ENCODE measurements around the gene AKAP8. TPM values are rescaled to one million over a fixed set of nuclear protein-coding genes. Genes with fewer than 3 reads are reported as not detected.
"Not testable (repeated sequence)": the region's sequence is repeated elsewhere in the genome, so short reads cannot be mapped to it uniquely, and the experiment has no call there.

Gene AKAP8
- total RNA-seq, 2 experiments from 2014 or later, result 31.5 to 37.2 TPM

- H3K27ac Mint-ChIP-seq, result no peak overlapping the region
- H3K27me3 Mint-ChIP-seq, result no peaks in the 10 kb centered on the region
- no peak overlapping the region for H3K4me3 Mint-ChIP-seq
- ChIA-PET POLR2A (no interaction called here), CTCF (no interaction called here)
- H3K36me3 Mint-ChIP-seq, result peaks cover 31% of the 10 kb centered on the region
- no peaks in the 10 kb centered on the region for H3K4me1 Mint-ChIP-seq (ENCODE audit: low read depth)
- no peaks in the 10 kb centered on the region for H3K9me3 Mint-ChIP-seq
- DNase-seq, result no peak
- intact Hi-C loops (cut with micrococcal nuclease), result no loop called here
These were observed 25.7 kb downstream of the AKAP8 start for GRCh38 chr19:15353908-15354307.

DNA sequence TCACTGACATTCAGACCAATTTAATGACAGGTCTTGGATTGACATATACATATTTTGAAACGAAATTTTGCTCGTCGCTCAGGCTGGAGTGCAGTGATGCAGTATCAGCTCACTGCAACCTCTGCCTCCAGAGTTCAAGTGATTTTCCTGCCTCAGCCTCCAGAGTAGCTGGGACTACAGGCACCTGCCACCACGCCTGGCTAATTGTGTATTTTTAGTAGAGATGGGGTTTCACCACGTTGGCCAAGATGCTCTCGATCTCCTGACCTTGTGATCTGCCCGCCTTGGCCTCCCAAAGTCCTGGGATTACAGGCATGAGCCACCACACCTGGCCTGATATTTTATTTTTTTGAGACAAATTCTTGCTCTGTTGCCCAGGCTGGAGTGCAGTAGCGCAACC is 27.1 kb downstream of the AKAP8 start:
- H3K4me1 Mint-ChIP-seq (ENCODE audit: low read depth); H3K27ac Mint-ChIP-seq; H3K27me3 Mint-ChIP-seq; POLR2A ChIA-PET; H3K4me3 Mint-ChIP-seq; intact Hi-C loops (cut with micrococcal nuclease); H3K9me3 Mint-ChIP-seq; DNase-seq: not testable (repeated sequence)
- CTCF ChIA-PET, result interaction anchor here (0.8 kb wide), 1 partner anchor 195 kb away, joined by 5 read pairs; no protein-coding TSS in a partner anchor
- peaks cover 19% of the 10 kb centered on the region for H3K36me3 Mint-ChIP-seq

DNA sequence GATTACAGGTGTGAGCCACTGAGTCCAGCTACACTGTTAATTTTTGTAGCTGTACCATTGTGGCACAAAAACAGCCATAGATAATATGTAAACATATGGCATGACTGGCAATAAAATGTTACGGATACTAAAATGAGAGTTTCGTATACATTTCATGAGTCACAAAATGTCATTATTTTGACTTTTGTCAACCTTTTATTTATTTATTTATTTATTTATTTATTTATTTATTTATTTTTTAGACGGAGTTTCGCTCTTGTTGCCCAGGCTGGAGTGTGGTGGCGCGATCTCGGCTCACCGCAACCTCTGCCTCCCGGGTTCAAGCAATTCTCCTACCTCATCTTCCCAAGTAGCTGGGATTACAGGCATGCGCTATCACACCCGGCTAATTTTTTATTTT is 38.3 kb downstream of the AKAP8 start:
- H3K4me1 Mint-ChIP-seq (ENCODE audit: low read depth); POLR2A ChIA-PET: not testable (repeated sequence)

DNA sequence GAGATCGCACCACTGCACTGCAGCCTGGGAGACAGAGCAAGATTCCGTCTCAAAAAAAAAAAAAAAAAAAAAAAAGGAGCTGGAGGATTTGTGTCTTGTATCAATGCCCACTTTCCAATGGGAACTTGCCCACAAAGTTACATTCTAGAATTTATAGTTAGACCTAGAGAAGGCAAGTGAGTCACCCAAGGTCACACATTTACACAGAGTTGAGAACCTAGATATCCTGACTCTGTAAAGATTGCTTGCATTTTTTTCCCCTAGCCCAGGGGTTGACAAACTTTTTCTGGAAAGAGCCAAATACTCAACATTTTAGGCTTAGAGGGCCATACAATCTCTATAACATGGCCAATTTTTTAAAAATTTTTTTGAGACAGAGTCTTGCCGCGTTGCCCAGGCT is 39.5 kb downstream of the AKAP8 start:
- H3K27ac Mint-ChIP-seq, result no peak overlapping the region
- H3K27me3 Mint-ChIP-seq, result no peaks in the 10 kb centered on the region
- no peak for DNase-seq
- H3K9me3 Mint-ChIP-seq, result no peaks in the 10 kb centered on the region
- peaks cover 7% of the 10 kb centered on the region for H3K36me3 Mint-ChIP-seq
- ChIA-PET CTCF (interaction anchor here (1.0 kb wide), 1 partner anchor 57 kb away, joined by 3 read pairs; no protein-coding TSS in a partner anchor), POLR2A (no interaction called here)
- H3K4me3 Mint-ChIP-seq, result no peak overlapping the region
- no peaks in the 10 kb centered on the region for H3K4me1 Mint-ChIP-seq (ENCODE audit: low read depth)
- intact Hi-C loops (cut with micrococcal nuclease), result no loop called here

More for the DNA sequence above, 38.3 kb downstream of the AKAP8 start:
- H3K9me3 Mint-ChIP-seq; H3K36me3 Mint-ChIP-seq; intact Hi-C loops (cut with micrococcal nuclease); H3K27me3 Mint-ChIP-seq; CTCF ChIA-PET; H3K27ac Mint-ChIP-seq; H3K4me3 Mint-ChIP-seq; DNase-seq: not testable (repeated sequence)

GRCh38 chr19:15337202-15337601 is 42.4 kb downstream of the AKAP8 start:
- DNase-seq, result no peak
- Mint-ChIP-seq H3K27me3 (no peaks in the 10 kb centered on the region), H3K9me3 (no peaks in the 10 kb centered on the region), H3K4me1 (ENCODE audit: low read depth) (peaks cover 8% of the 10 kb centered on the region), H3K4me3 (no peak overlapping the region), H3K36me3 (peaks cover 1% of the 10 kb centered on the region), H3K27ac (no peak overlapping the region)
- ChIA-PET CTCF (interaction anchor here (0.7 kb wide), 1 partner anchor 51 kb away, joined by 3 read pairs; no protein-coding TSS in a partner anchor), POLR2A (interaction anchor here (0.7 to 1.2 kb wide), 2 partner anchors 34 to 53 kb away, joined by 3 to 4 read pairs; no protein-coding TSS in a partner anchor)
- intact Hi-C loops (cut with micrococcal nuclease), result no loop called here

GRCh38 chr19:15335992-15336391 is 43.6 kb downstream of the AKAP8 start:
- POLR2A ChIA-PET; H3K36me3 Mint-ChIP-seq; H3K27ac Mint-ChIP-seq; H3K9me3 Mint-ChIP-seq; H3K27me3 Mint-ChIP-seq; CTCF ChIA-PET; DNase-seq; H3K4me3 Mint-ChIP-seq; H3K4me1 Mint-ChIP-seq (ENCODE audit: low read depth): not testable (repeated sequence)
- intact Hi-C loops (cut with micrococcal nuclease), result loop anchor here (2.0 kb wide), 1 partner anchor 43 kb away; the partner anchor contains the start of gene AKAP8

GRCh38 chr19:15332311-15332996 is 47.1 kb downstream of the AKAP8 start, which contains the start of gene BRD4:
TSS of gene BRD4 (minus strand) at chr19:15332539. CDS start at chr19:15273099, 59,440 bp downstream.
- peak within 1 kb of the TSS; percentile 97 for H3K4me3 Mint-ChIP-seq
- peak within 1 kb of the TSS; percentile 94 for H3K27ac Mint-ChIP-seq
- peaks cover 16% of the 10 kb centered on the region for H3K36me3 Mint-ChIP-seq
- peaks cover 44% of the 10 kb centered on the region for H3K4me1 Mint-ChIP-seq (ENCODE audit: low read depth)
- ChIA-PET CTCF (interaction anchor here (0.6 to 1.3 kb wide), 4 partner anchors 39 to 223 kb away, joined by 3 read pairs; no protein-coding TSS in a partner anchor), POLR2A (interaction anchor here (1.1 to 4.9 kb wide), 8 partner anchors 15 to 131 kb away, joined by 3 to 23 read pairs (median 16); partner anchors contain the start of genes AKAP8 and AKAP8L)
- H3K27me3 Mint-ChIP-seq, result no peaks in the 10 kb centered on the region
- no peaks in the 10 kb centered on the region for H3K9me3 Mint-ChIP-seq
- DNase-seq, result peak; percentile 83
- intact Hi-C loops (cut with micrococcal nuclease), result no loop called here

- H3K27ac Mint-ChIP-seq, result peak overlapping the region; percentile 94
- POLR2A ChIA-PET, result interaction anchor here (1.1 to 4.9 kb wide), 8 partner anchors 14 to 132 kb away, joined by 3 to 23 read pairs (median 14); partner anchors contain the start of genes AKAP8 and AKAP8L
These were observed 47.9 kb downstream of the AKAP8 start for GRCh38 chr19:15331419-15332310.

DNA sequence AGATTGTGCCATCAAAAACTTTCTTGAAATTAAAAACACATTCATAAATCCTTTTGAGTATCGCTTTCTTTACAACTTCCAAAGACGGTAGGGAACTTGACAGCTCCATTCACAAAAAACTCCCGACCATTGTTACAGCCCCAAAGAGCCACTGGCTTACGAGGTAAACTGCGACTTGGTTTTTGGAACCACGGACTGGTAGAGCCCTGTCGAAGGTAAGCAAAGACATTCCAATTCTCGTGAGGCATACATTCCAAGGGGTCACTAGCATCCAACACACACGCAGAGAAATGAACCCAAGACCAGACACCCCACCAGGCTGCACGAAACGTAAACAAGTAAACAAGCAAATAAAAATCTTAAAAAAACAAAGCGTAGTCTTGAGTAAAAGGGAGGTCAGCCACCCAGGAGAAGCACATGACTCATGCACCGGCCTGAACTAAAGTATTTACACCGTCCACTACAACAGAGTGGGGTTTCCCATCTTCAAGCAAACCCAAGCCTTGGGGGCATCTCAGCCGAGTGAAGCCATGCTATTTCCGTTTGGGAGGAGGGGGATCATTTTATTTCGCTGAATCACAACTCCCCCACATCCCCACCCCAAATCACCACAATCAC is 48.7 kb downstream of the AKAP8 start:
- peaks cover 58% of the 10 kb centered on the region for H3K4me1 Mint-ChIP-seq (ENCODE audit: low read depth)
- no peaks in the 10 kb centered on the region for H3K27me3 Mint-ChIP-seq
- no peaks in the 10 kb centered on the region for H3K9me3 Mint-ChIP-seq
- intact Hi-C loops (cut with micrococcal nuclease), result loop anchor here (2.0 kb wide), 1 partner anchor 48 kb away; no protein-coding TSS in a partner anchor
- ChIA-PET CTCF (interaction anchor here (1.0 kb wide), 1 partner anchor 48 kb away, joined by 3 read pairs; no protein-coding TSS in a partner anchor), POLR2A (interaction anchor here (1.4 to 4.9 kb wide), 2 partner anchors 14 to 48 kb away, joined by 5 to 20 read pairs; partner anchors contain the start of gene AKAP8)
- peak overlapping the region; percentile 97 for H3K4me3 Mint-ChIP-seq
- no peak for DNase-seq
- peak overlapping the region; percentile 94 for H3K27ac Mint-ChIP-seq
- H3K36me3 Mint-ChIP-seq, result peaks cover 16% of the 10 kb centered on the region

More at GRCh38 chr19:15331419-15332310, 47.9 kb downstream of the AKAP8 start:
- peak; percentile 67 for DNase-seq
- CTCF ChIA-PET, result interaction anchor here (0.6 to 1.3 kb wide), 3 partner anchors 39 to 214 kb away, joined by 3 read pairs; no protein-coding TSS in a partner anchor
- Mint-ChIP-seq H3K4me1 (ENCODE audit: low read depth) (peaks cover 52% of the 10 kb centered on the region), H3K4me3 (peak overlapping the region; percentile 97), H3K36me3 (peaks cover 16% of the 10 kb centered on the region), H3K9me3 (no peaks in the 10 kb centered on the region), H3K27me3 (no peaks in the 10 kb centered on the region)
- intact Hi-C loops (cut with micrococcal nuclease), result loop anchor here (2.0 kb wide), 1 partner anchor 49 kb away; no protein-coding TSS in a partner anchor

GRCh38 chr19:15328312-15328711 is 51.3 kb downstream of the AKAP8 start:
- H3K36me3 Mint-ChIP-seq, result peaks cover 16% of the 10 kb centered on the region
- no peaks in the 10 kb centered on the region for H3K27me3 Mint-ChIP-seq
- no peak for DNase-seq
- intact Hi-C loops (cut with micrococcal nuclease), result no loop called here
- H3K9me3 Mint-ChIP-seq, result no peaks in the 10 kb centered on the region
- no peak overlapping the region for H3K4me3 Mint-ChIP-seq
- no peak overlapping the region for H3K27ac Mint-ChIP-seq
- peaks cover 77% of the 10 kb centered on the region for H3K4me1 Mint-ChIP-seq (ENCODE audit: low read depth)
- ChIA-PET POLR2A (no interaction called here), CTCF (no interaction called here)

DNA sequence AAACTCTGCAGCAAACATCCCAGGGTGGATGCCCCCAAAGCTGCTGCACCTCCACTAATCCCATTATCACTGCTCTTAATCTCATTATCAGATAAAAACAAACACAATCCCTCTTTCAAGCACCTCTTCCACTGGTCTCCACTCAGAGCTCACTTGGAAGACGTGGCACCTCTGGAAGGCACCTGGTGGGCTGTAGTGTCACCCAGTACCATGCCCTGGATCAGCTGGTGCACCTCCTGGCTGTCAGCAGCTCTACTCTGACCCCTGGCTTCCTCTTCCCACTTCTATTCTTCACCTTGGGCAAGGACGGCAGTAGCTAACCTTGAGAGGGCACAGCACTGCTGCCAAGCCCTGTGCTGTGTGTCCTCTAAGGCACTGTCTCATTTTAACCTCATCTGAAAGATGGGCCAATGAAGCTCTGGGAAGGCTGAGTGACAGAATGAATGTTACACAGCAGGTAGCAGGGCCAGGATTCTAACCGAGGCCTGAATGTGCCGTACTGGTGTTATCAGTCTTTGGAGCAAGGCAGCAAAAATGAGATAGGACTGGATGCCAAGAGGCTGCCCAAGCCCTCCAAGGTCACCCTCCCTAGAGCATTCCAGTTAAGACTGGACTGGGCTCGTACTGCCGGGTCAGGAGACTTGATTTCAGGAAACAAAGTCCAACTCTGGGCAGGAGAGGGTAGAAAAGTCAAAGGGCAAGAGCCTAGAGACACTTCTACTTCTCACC is 54.6 kb downstream of the AKAP8 start:
- H3K4me3 Mint-ChIP-seq, result no peak overlapping the region
- H3K9me3 Mint-ChIP-seq, result no peaks in the 10 kb centered on the region
- peak overlapping the region; percentile 50 for H3K27ac Mint-ChIP-seq
- CTCF ChIA-PET, result interaction anchor here (0.8 to 1.0 kb wide), 5 partner anchors 20 to 95 kb away, joined by 3 to 5 read pairs (median 3); no protein-coding TSS in a partner anchor
- H3K27me3 Mint-ChIP-seq, result no peaks in the 10 kb centered on the region
- H3K36me3 Mint-ChIP-seq, result peaks cover 12% of the 10 kb centered on the region
- DNase-seq, result no peak
- POLR2A ChIA-PET, result interaction anchor here (0.9 kb wide), 2 partner anchors 18 to 35 kb away, joined by 3 to 4 read pairs; no protein-coding TSS in a partner anchor
- intact Hi-C loops (cut with micrococcal nuclease), result no loop called here
- peaks cover 90% of the 10 kb centered on the region for H3K4me1 Mint-ChIP-seq (ENCODE audit: low read depth)

Measured in activated CD4-positive, alpha-beta memory T cell treated with anti-CD3 and anti-CD28 coated beads for 36 hours (primary cell).